Stimulated activated naive CD8-positive, alpha-beta T cell treated with anti-CD3 and anti-CD28 coated beads, Interleukin-15, Interleukin-2, amounts not matched to agents 100 ng/mL and 50 ng/mL, for 24 hours (primary cell): ENCODE measurements around the gene ROBO1.
"Not testable (repeated sequence)": the region's sequence is repeated elsewhere in the genome, so short reads cannot be mapped to it uniquely, and the experiment has no call there.

Experiments
- H3K27ac Mint-ChIP-seq: one replicate; pipeline ENCODE4 v1.8.0; 2021; ENCODE audit warnings: mild to moderate bottlenecking, mixed read lengths
- H3K27me3 Mint-ChIP-seq: one replicate; pipeline ENCODE4 v1.8.0; 2021; ENCODE audit warnings: mixed read lengths
- H3K36me3 Mint-ChIP-seq: one replicate; pipeline ENCODE4 v1.8.0; 2021; ENCODE audit warnings: low read depth, mixed read lengths
- H3K4me1 Mint-ChIP-seq: one replicate; pipeline ENCODE4 v1.8.0; 2021; ENCODE audit warnings: low read depth, mixed read lengths
- H3K4me3 Mint-ChIP-seq: one replicate; pipeline ENCODE4 v1.8.0; 2021; ENCODE audit warnings: mild to moderate bottlenecking, mixed read lengths
- H3K9me3 Mint-ChIP-seq: one replicate; pipeline ENCODE4 v1.8.0; 2021; ENCODE audit warnings: mixed read lengths

Gene ROBO1

DNA sequence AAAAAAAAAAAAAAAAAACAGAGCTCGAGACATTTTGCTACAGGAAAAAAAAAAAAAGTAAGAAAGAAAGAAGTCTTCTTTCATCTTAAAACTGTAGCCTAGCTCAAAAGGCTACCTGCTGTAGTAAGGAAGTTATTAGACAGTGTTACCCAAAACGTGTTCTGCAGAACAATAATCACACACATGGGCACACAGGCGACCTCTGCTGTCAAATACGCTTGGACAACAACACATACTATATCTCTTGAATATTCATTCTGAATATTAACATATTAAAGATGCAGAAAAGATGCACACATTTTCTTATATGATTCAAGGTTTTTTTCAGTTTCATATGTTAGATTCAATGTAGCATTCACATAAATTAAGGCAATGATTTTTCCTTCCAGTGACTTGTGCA lies 215.8 kb downstream of the ROBO1 start:
- Mint-ChIP-seq H3K4me3 (no peak overlapping the region), H3K36me3 (no peaks in the 10 kb centered on the region), H3K9me3 (no peaks in the 10 kb centered on the region), H3K27me3 (no peaks in the 10 kb centered on the region), H3K4me1 (no peaks in the 10 kb centered on the region), H3K27ac (no peak overlapping the region)

DNA sequence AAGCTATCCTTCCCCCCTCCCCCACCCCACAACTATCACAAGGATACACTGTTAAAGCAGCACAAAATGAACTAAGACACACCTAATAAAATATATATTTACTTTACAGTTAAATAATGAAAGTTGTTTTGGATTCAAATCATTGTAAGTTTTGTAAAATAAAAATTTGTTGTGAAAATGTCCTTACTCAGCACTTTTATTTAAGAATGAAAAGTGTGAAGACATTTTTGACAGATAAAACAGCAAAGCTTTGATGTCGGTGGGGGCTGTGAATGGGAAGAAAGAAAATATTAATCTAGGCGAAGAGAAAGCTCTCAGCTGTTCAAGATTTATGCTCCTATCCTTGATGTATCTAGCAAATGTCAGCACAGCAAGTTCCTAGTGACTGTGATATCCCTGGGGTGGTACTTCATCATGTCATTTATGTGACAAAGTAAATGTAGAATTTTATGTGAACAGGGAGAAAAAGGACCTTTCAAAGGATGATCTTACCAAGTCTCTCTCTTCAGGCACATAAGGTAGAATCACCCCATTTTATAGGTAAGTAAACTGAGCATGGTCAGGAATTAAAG lies 216.4 kb downstream of the ROBO1 start:
- Mint-ChIP-seq H3K9me3 (peaks cover 2% of the 10 kb centered on the region), H3K36me3 (no peaks in the 10 kb centered on the region), H3K27ac (no peak overlapping the region), H3K4me1 (no peaks in the 10 kb centered on the region), H3K27me3 (no peaks in the 10 kb centered on the region), H3K4me3 (no peak overlapping the region)

DNA sequence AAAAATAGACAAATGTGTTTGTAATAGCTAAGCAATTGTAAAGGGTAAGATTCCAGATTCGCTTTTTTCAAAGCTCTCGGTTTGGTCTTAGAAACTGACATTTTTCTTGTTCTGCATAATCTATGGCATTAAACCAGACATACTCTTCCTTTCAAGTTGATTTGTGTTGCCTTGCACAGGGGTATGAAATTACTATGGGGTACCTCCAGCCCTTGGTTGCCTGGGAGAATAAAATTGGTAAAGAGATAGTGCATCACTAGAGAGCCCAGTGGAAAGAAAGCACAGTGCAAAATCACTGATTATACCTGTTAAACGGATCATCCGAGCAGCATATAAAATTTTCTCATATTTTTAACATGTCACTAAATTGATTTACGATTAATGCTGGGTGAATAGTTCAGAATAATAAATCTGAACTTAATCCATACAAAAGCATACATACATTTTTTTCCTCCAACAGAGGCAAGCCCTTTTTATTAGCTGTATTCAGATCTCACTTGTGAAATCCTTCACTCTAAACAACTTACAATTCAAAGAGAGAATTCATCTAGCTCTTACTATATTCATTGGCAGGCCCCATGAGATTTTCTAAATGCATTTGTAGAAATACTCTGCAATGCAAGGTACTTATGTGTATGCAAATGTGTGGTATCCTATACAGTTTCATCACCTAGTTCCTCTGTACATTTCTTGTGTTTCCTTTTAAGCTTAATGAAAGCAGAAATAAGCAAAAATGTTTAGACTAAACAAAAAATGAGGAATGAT lies 224.4 kb downstream of the ROBO1 start:
- H3K9me3 Mint-ChIP-seq, result peaks cover 6% of the 10 kb centered on the region

DNA sequence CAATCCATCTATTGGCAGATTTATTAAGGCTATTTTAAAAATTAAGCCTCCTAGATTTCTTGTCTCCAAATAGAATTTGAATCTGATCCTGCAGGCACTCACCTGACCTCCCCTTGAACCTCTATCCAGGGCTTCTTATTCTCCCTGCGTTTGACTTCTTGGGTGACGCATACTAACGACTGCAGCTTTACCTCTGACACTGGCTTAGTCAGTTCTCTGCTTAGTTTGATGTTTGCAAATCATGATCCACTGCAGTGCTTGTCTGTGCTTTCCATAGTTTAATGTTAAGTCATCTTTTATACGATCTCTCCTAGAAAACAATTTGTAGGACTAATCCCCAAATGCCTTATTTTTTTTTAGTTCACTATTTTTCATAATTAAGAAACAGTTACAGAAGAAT lies 233.1 kb downstream of the ROBO1 start:
- Mint-ChIP-seq H3K27ac (no peak overlapping the region), H3K4me3 (no peak overlapping the region), H3K4me1 (no peaks in the 10 kb centered on the region), H3K27me3 (no peaks in the 10 kb centered on the region), H3K36me3 (no peaks in the 10 kb centered on the region), H3K9me3 (peaks cover 4% of the 10 kb centered on the region)

More for the DNA sequence above, 224.4 kb downstream of the ROBO1 start:
- H3K27ac Mint-ChIP-seq, result no peak overlapping the region
- no peaks in the 10 kb centered on the region for H3K4me1 Mint-ChIP-seq
- no peaks in the 10 kb centered on the region for H3K36me3 Mint-ChIP-seq
- H3K27me3 Mint-ChIP-seq, result no peaks in the 10 kb centered on the region
- no peak overlapping the region for H3K4me3 Mint-ChIP-seq

DNA sequence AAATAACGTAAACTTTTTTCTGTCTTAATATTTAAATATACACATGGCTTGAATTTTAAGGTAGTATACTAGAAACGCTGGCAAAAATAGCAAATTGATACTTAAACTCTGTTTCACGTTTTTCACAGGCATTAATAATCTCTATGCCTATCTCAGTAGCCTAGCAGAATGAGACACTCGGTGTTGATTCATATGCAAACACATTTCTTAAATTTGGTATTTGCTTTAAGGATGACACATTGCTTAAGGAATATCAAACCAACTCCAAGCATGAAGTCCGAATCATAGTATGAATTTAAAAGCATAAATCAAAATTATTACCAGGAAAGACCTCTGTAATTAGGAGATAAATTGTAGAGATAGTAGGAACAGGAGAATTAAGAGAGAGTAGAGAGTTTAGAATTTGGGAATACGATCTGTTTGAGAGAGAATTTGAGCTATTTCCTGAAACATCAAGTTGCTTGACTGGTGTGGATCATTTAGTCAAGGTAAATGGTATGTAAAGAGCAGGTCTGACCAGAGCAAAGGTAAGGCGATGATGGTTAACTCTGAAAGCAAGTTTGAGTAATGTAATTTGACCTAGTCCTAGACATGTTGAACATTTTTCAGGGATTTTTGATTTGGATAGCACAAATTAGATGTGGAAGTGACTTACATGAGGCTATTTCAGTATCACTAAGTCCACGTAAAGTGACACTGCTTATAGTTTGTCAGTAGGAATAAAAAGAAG lies 236.1 kb downstream of the ROBO1 start:
- Mint-ChIP-seq H3K4me3 (no peak overlapping the region), H3K36me3 (no peaks in the 10 kb centered on the region), H3K4me1 (no peaks in the 10 kb centered on the region), H3K27me3 (no peaks in the 10 kb centered on the region), H3K9me3 (peaks cover 4% of the 10 kb centered on the region), H3K27ac (no peak overlapping the region)

DNA sequence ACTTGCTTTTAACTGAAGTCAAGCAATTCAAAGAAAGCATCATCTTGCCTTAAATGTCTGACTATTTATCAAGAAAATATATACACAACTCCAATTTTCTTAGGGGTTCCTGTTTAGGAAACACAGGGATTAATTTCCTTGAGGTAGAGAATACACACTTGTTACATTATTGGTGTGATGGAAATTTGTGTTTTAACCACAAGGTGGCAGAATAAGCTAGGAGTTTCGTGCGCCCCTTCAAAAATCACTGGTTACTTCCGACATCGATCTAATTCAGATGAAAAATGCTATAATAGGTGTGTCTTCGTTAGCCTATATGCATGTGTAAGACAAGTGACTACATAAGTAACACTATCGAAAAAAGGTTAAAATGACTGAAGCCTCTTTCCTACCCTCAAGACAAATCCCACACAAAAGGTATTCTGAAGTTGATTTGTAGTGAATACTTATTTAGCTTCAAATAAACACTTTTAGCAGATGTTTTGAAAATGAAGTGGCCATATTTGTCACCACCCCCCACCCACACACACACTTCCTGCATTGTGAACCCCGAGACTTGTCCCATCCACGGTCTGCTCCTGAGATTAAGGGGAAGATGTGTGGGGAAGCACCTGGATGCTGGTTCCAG lies 246.5 kb downstream of the ROBO1 start:
- Mint-ChIP-seq H3K27me3 (no peaks in the 10 kb centered on the region), H3K27ac (no peak overlapping the region), H3K36me3 (no peaks in the 10 kb centered on the region), H3K9me3 (peaks cover 2% of the 10 kb centered on the region), H3K4me1 (no peaks in the 10 kb centered on the region), H3K4me3 (no peak overlapping the region)

DNA sequence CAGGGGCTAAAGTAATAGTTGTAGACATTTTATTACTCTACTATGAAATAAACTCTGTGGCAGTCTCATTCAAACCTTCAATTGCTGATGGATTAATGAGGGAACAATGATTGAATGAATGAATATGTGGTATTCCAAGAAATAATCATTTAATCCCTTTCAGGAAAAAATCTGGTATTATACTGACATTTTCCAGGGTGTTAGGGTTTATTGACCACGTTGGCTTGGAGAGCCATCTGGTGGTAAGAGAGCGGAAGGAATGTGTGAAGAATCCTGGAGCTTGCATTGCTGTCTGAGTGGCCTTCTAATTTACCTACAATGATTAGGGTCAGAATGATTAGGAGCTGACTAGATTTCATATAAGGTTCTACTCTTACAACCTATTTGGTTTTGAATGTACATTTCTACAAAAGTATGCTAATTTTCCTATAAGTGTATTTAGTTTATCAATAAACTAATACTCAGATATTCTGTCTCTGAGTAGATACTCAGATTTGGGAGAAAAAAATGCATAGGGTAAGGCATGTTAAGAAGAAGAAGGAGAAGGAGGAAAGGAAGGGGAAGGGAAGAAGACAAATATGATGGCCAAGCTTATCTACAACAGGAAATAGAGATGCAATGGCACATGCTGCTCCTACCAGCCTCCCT lies 249.9 kb downstream of the ROBO1 start:
- Mint-ChIP-seq H3K4me1 (no peaks in the 10 kb centered on the region), H3K4me3 (no peak overlapping the region), H3K27me3 (no peaks in the 10 kb centered on the region), H3K9me3 (peaks cover 3% of the 10 kb centered on the region), H3K36me3 (no peaks in the 10 kb centered on the region), H3K27ac (no peak overlapping the region)

DNA sequence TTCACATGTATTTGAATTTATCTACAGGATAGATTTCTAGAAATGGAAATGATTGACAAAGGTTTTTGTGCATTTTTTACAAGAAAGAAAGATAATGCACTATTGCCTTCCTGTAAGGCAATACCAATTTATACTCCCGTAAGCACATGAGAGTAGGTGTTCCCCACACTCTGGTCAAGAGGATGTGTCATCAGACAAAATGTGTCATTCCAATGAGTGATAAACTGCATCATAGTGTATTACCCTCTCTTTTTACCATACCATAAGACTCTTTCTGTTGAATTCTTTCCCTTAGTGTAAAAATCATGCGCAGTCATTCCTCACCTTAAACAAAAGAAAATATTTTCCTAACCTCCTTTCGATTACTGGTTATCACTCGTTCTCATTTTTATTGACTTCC lies 251.0 kb downstream of the ROBO1 start:
- H3K36me3 Mint-ChIP-seq, result no peaks in the 10 kb centered on the region
- no peak overlapping the region for H3K4me3 Mint-ChIP-seq
- H3K9me3 Mint-ChIP-seq, result peaks cover 3% of the 10 kb centered on the region
- no peaks in the 10 kb centered on the region for H3K27me3 Mint-ChIP-seq
- H3K4me1 Mint-ChIP-seq, result no peaks in the 10 kb centered on the region
- no peak overlapping the region for H3K27ac Mint-ChIP-seq

DNA sequence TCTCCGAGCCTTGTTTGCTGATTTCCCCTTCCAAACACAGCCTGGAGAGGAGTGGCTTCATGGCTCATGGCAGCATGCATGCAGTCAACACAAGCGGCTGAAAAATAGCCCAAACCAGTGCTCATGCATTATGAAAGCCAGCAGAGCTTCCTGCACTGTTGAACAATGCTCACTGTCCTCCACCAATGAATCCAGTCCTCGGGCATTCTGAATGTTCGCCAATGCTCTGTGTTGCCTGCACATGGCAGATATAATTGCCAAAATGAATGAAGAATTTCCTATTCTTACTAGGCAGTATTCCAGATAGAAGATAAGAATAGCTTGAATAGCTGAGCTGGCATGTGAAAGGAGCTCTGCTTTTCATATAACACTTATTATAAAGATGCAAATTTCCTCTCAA lies 252.7 kb downstream of the ROBO1 start:
- Mint-ChIP-seq H3K27ac (no peak overlapping the region), H3K4me3 (no peak overlapping the region), H3K9me3 (peaks cover 3% of the 10 kb centered on the region), H3K36me3 (no peaks in the 10 kb centered on the region), H3K4me1 (no peaks in the 10 kb centered on the region), H3K27me3 (no peaks in the 10 kb centered on the region)

DNA sequence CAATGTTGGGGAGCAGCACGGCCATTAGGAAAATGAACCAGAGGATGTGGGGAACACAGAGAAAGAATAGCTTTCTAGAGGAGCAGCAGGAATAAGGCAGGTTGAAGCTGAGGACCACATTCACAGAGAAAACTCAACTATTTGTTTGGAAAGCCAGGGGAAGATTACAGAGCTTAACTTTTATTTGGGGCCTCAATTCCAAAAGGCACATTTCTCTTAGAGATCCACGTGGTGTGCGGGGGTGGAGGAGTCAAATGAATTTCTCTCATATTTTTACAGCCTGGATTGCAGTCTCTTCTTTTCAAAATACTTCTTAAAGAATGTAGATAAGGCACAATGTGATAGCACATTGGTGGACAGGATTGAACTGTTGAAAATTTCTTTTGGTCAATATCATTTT lies 253.7 kb downstream of the ROBO1 start:
- H3K27me3 Mint-ChIP-seq, result no peaks in the 10 kb centered on the region
- no peaks in the 10 kb centered on the region for H3K4me1 Mint-ChIP-seq
- H3K4me3 Mint-ChIP-seq, result no peak overlapping the region
- no peaks in the 10 kb centered on the region for H3K36me3 Mint-ChIP-seq
- peaks cover 3% of the 10 kb centered on the region for H3K9me3 Mint-ChIP-seq
- H3K27ac Mint-ChIP-seq, result no peak overlapping the region

DNA sequence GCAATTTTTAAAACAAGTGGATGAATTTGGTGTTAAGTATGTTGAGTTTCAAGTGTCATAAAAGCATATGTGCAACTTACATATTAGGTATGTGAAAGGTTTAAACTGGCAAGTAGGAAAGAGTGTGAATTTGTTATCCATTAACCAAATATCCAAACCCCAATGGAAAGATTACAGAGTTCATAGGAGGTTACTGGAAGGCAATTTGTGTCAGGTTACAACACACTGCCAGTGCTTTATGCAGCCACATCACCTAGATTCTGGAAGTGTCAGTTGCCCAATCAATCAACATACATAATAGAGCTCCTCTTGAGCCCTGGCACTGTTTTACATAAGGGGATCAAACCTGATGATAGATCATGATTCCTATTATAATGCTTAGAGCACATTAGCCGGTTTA lies 261.0 kb downstream of the ROBO1 start:
- Mint-ChIP-seq H3K27me3 (no peaks in the 10 kb centered on the region), H3K4me1 (no peaks in the 10 kb centered on the region), H3K36me3 (no peaks in the 10 kb centered on the region), H3K9me3 (peaks cover 5% of the 10 kb centered on the region), H3K4me3 (no peak overlapping the region), H3K27ac (no peak overlapping the region)

DNA sequence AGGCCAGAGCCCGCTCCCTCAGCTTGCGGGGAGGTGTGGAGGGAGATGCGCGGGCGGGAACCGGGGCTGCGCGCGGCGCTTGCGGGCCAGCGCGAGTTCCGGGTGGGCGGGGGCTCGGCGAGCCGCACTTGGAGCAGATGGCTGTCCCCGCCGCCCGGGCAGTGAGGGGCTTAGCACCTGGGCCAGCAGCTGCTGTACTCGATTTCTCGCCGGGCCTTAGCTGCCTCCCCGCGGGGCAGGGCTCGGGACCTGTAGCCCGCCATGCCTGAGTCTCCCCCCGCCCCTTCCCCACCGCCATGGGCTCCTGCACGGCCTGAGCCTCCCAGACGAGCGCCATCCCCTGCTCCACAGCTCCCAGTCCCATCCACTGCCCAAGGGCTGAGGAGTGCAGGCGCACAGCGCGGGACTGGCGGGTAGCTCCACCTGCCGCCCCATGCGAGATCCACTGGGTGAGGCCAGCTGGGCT lies 265.5 kb downstream of the ROBO1 start:
- not testable (repeated sequence) for H3K9me3 Mint-ChIP-seq, H3K27me3 Mint-ChIP-seq, H3K4me3 Mint-ChIP-seq, H3K4me1 Mint-ChIP-seq, H3K27ac Mint-ChIP-seq, H3K36me3 Mint-ChIP-seq

DNA sequence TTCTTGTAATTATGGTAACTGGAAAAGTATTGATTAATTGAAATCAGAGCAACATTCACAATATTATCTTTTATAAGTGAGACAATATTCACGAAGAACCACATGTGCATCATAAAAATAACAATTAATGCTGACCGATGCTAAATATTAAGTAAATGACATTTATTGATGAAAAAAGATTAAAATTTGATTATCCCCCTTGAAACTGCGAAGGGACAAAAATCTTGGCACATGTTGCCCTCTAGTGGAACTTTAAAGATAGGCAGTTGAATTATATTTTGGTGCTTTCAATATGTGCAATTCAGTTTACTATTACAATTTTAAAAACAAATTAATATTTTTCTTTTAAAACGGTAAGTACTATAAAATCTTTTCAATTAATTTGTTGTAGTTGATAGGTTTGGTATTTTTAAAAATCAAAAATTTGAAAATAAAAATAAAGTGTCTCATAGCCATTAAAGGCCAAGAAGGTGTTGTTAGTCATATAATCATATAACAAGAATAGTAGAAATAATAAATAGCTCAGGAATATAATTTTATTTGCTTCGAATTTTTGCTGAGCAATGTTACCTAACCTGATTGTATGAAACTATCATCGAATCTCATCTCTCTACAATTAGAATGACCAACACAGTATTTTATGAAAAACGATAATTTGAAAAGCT lies 270.2 kb downstream of the ROBO1 start:
- Mint-ChIP-seq H3K9me3 (peaks cover 3% of the 10 kb centered on the region), H3K4me1 (no peaks in the 10 kb centered on the region), H3K27ac (no peak overlapping the region), H3K36me3 (no peaks in the 10 kb centered on the region), H3K27me3 (no peaks in the 10 kb centered on the region), H3K4me3 (no peak overlapping the region)

DNA sequence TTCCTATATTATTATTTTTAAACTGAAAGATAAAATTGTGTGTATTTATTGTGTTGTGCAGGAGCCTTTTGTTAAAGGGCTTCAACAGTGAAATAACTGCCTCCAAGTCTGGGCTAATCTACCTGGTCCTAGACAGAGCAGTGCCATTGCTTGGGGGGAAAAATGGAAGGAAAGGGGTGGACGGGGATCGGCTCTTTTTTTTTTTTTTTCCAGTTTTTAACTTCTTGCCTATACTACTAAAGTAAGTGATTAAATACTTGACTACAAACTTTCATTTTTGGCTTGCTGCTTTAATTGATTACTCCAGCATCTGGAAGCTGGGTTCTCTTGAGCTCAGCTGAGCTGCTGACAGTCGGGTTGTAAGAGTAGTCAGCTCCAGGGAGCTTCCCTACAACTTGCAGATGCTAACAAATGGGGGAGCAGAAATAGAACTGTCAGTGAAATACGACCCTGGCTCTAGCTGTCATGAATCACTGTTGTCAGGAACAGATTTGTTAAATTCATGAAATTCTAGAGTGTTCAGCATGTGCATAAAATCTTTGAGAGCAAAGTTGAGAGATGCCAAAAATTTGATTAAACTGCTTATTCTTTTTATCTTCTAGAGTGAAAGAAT lies 276.7 kb downstream of the ROBO1 start:
- Mint-ChIP-seq H3K27ac (no peak overlapping the region), H3K9me3 (no peaks in the 10 kb centered on the region), H3K4me3 (no peak overlapping the region), H3K4me1 (no peaks in the 10 kb centered on the region), H3K36me3 (no peaks in the 10 kb centered on the region), H3K27me3 (no peaks in the 10 kb centered on the region)
